DOHH2 (cell line): ENCODE measurements around the gene PTPRN2.

Experiments
- CTCF ChIP-seq: fragments of 200-600 bp; sonication (generic); IDR thresholded peaks from one replicate; pipeline ENCODE4 v1.5.1; 2014; ENCODE audit warnings: antibody characterized with exemption, mild to moderate bottlenecking, low read depth, low read length; ENCODE audit not compliant: poor library complexity, severe bottlenecking
- EZH2phosphoT487 ChIP-seq: fragments of 200-600 bp; sonication (generic); IDR thresholded peaks from 2 replicates; pipeline ENCODE4 v1.6.1; 2017; ENCODE audit warnings: borderline replicate concordance, mild to moderate bottlenecking, antibody characterized with exemption, low read length, moderate library complexity, mixed read lengths

DNA sequence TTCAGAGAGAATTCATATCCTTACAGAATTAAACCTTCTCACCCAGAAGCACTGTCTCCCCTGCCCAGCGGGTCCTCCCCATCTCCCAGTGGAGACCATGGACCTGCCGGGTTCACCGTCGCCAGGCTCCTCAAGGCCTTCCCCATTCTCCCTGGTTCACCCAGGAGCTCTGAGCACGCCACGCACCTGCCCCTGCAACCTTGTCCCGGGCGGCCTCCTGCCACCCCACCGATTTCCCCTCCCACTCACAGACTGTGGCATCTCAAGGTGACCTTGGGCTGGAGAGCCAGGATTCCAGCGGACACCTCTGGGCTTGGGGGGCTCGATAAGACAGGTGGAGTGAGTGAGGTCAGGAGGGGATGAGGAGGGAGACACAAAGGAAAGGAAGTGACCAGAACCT, 135.3 kb downstream of the PTPRN2 start:
- TF ChIP-seq CTCF = no peak
- TF ChIP-seq EZH2phosphoT487 = no peak
